Hematopoietic multipotent progenitor cell (in vitro differentiated cells): ENCODE results near the gene ATP11A. TPM values are rescaled to one million over a fixed set of nuclear protein-coding genes. Genes with fewer than 3 reads are reported as not detected.
A peak's percentile ranks its signal among the peaks of the same experiment; 100 is the strongest.

ENCODE experiments used
- DNase-seq, 3 donors: peaks; one replicate each; pipeline ENCODE4 v3.0.0-alpha.2; 2011 to 2015; ENCODE audit warnings: low read depth in 2 of 3, low spot score in 2 of 3
- total RNA-seq: library from RNA; depleted of rRNA; stranded (reverse); fragments of >200 nt; gene quantifications from one replicate; pipeline ENCODE4 v1.2.3, GENCODE V29; 2012

The ATP11A gene
- total RNA-seq, result 10.0 TPM

DNA sequence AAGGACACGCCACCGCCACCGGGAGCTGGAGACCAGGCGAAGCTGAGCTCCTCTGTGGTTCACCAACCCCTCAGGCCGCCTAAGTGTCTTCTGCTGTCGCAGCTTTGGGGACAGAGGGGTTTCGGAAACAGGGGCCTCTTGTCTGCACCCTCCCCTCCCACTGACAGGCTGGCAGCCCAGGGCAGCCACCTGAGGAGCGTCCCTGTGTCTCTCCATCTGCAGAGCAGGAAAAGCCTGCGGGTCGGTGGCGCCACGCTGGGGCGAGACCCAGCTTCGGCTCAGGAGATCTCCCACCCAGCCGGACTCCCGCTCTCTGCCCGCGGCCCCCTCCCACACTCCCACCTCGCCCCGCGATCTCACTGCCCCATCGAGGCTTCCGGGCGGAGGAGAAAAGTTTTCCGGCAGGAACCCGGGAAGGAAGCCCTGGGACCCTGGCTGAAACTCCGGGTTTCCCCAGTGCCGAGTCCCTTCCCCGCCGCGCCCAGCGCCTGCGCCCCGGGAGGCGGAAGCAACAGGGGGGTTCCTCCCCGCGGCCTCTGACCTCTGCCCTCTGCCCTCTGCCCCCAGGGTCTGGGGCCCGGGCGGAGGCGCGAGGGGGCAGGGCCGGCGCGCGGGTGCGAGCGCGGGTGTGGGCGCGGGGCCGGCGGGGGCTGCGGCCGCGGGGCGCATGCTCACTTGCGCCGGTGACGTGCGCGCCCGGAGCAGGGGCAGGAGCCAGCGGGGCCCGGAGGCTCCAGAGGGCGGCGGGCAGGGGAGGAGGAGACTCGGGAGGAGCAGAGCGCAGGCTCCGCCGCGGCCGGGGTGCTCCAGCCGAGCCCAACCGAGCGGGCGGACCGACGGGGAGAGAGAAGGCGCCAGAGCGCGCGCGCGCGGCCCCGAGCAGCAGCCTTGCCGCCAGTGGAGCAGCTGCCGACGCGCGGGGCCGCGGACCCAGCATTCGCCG lies at the start of gene ATP11A:
Gene ATP11A, plus strand, starts transcription at position 736 of the 943 bp plus-strand sequence. CDS start 379 bp downstream, outside the sequence.
- peak; percentile 61 to 78 (median 75) for DNase-seq

DNA sequence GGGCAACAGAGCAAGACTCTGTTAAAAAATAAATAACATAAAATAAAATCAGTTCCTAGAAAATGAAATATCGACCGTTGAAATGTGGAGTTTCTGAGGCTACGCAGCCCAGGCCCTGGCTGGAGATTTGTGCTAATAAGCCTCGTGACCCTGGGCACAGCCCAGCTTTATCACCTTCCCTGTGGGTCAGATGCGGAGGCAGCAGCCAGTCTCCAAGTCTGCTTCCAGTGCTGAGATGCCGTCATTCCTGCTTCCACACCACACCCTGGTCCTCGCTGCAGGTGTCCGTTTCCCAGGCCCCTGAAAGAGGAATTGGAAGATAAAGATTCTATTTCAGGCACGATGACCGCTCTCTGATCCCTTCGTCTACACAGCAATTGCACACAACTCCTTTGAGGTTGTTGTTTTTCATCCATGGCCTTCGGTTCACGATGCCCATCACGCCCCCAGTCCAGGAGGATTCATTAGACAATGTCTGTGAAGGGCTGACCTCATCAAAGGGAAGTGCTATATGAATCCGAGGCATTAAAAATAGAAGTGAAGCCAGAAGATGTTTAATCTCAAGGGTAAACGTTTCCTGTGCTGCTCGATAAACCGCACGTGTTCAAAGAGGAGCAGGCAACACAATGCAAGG lies 48.3 kb upstream of the ATP11A start:
- DNase-seq, result no peak

DNA sequence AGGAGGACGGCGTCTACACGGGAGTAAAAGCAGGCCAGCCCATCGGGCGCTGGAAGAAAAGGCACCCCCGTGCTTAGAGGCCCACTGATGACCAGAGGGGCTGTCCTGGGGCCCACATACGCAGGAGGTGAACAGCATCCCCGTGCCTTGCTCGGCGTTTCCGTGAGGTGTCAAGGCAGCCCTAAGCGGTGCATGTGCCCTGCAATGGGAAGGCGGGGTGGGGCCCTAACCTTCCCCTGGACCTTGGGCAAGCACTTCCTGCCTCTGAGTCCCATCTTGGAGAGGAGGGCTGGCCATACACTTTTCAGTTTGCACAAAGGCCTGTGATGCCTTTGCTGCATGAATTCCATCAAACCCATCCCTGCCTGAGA lies 47.8 kb upstream of the ATP11A start:
- no peak for DNase-seq

DNA sequence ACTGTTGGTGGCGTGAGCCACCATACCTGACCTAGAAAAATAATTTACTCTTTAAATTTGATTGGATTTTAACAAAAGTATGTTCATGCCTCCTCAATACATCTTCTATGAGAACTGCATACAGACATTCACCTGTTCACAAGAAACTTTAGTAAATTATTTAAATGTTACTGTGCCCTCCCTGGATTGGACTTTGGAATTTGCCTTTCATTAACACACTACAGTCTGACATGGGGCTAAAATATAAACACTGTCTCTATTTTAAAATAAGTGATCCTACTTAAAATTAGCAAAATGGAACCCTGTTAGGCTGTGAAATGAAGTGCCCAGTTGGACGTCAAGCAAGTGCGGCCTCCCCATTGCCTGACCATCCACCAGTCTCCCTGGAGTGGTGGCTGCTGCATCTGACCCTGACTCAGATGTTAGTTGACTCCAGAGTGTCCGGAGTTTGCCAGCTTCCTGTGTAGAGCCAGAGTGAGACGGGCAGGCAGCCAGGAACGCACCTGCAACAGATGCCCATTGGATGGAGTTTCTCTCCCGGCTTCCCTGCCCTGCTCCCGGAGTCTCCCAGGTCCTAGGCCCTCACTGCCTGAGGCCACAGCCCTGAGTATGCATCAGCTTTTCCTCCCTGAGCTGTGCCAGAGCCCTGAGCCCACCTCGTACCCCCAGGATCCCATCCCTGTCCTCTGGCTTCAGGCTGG lies 45.9 kb upstream of the ATP11A start:
- no peak for DNase-seq

DNA sequence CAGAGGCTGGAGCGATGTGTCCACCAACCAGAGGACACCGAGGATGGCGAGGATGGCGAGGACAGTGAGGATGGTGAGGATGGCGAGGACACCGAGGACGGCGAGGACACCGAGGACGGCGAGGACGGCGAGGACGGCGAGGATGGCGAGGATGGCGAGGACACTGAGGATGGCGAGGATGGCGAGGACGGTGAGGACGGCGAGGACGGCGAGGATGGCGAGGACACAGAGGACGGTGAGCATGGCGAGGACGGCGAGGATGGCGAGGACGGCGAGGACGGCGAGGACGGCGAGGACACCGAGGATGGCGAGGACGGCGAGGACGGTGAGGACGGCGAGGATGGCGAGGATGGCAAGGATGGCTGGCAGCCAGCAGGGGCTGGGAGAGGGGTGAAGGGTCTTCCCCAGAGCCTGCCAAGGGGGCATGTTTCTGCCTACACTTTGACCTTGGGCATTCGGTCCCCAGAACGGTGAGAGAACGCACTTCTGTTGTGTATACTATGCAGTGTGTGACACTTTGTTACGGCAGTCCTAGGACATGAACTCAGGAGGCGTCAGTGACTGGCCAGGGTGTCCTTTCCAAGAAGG lies 44.4 kb upstream of the ATP11A start:
- no peak for DNase-seq

DNA sequence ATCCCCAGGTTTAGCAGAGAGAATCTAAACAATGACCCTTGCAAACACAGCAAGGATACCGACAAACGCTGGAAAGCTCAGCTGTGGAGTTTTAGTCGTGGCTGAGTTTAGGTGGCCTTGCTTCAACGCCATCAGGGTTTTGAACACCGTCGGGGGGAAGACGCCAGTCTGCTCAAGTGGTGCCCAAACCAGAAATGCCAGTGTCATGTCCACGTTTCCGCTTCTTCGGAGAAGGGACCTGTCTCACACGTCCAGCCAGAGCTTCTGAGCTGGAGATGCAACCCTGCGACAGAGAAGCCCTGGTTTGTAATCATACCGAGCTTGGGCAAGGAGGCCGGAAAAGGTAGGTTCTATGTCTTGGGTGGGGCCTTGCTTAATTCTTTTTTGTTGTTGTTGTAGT lies 42.6 kb upstream of the ATP11A start:
- DNase-seq, result no peak

DNA sequence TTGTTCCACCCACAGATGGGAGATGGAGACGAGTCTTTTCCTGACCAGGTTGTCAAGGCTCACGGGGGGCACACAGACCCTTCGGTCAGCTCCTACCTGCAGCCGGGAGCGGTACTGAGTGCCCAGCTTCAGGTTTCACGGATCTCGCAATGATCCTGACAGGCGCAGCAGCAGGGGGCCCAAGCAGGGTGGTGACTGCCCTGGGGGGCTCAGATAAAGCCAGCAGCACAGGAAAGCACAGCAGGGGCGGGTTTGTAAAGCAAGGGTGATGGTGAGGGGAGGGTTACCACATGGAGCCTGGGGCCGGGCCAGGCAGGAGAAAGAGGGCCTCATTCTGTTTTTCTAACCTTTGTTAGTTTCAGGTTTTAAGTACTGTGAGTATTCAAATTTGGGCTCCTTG lies 41.7 kb upstream of the ATP11A start:
- DNase-seq, result no peak

DNA sequence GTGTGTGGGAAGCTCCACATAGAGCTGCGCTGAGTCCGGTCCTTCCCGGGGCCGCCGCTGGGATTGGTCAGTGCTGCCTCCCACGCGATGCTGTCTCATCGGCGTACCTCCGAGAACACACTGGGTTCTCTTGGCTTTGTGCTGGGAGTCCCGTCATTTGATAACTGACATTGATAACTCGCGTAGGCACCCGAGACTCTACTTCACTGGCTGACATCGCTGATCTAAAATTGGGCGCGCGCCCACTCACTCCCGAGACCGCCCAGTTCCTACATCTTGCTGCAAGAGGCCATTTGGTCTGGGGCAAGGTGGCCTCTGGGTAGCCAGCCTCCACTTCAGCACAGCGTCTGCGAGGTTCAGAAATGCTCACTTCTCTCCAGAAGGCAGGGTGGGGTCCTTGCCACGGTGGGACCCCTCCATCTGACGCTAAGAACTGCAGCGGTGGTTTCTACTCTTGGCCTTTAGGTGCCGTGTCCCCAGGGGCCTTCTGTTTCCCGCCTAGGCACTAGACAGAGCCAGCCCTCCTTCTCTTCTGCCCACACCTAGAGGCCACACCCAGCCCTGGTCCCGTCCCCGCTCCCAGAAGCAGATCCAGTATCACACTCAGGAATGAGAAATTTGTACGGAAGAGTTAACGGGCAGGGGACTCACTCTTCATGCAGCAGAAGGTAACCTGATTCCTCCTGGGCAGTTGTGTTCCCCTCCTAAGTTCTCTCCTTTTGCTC lies 40.7 kb upstream of the ATP11A start:
- DNase-seq, result no peak

DNA sequence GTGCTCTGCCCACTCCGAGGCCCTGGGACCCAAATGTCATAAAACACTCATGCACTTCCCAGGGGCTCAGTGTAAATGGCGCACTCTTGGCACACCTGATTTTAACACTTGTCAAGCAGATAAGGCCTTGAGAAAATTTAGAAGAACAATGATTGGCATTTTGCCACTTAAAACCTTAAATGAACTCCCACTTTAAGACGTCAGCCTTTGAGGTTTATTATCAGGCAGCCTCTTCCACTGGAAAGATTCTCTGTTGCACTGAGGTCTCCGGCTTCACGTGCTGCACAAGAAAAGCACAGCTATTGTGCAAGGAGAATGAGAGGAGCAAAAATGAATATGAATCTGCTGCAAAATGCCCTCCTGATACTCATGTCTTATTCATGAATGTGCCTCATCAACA lies 38.5 kb upstream of the ATP11A start:
- DNase-seq, result no peak

DNA sequence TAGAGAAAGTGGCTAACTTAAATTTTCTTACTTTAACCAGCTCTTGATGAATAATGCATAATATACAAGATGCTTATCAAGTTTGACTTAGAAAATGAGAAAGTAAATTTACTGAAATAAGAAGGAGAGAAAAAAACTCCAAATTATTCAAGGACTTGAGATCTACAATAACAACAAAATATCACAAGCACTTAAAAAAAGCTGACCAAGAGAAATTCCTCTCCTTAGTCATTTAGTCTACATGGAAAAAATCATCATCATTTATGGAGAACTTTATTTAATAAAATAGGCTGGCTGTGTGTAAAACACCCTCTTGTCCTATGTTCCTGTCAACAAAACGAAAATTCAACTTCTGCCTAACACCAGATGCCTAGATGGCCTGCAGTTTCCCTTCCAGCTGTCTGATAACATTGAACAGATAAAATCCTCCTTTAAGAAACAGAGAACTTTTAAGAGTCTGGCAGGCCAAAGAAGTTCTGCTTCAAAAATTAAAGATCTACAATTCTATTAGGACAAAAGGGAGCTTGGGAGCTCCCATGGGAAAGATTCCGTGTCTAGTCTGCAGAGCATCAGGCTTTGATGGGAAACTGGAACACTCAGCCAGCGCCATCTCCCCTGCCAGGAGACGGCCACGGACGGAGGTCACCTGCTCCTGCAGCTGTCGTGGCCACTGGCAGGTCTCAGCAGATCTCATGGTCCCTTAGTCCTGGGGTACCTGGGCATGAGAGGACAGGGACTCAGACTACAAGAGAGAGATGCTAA lies 37.9 kb upstream of the ATP11A start:
- DNase-seq, result no peak

DNA sequence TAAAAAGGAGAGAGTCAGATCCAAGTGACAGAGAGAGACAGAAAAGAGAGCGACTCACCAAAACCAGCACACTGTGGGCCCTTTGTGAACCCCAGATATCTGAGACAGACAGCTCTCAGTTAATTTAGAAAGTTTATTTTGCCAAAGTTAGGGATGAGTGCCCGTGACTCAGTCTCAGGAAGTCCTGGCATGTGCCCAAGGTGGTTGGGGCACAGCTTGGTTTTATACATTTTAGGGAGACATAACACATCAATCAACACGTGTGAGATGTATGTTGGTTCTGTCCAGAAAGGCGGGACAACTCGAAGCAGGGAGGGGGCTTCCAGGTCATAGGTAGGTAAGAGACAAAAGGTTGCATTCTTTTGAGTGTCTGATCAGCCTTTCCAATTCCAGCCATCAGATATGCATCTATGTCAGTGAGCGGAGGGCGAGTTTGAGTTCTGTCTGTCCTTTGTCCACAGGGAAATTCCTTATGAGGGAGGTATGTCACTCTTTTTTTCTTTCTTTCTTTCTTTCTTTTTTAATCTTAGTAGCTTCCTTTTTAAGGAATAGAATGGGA lies 37.2 kb upstream of the ATP11A start:
- DNase-seq, result no peak

DNA sequence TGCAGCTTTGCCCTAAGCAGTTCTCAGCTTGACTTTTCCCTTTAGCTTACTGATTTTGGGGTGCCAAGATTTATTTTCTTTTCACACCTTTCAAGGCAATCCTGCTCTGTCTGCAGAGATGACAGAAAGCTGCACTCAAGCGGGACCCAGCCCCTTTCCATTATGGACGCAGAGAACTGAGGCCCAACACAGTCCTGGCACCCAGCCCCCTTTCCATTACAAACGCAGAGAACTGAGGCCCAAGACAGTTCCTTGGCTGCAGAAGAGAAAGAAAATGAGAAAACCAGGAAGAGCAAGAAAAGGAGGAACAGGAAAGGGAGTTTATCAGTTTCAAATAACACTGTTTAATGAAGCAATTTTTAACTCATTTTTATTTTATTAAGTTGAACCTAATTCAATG lies 36.8 kb upstream of the ATP11A start:
- DNase-seq, result no peak

DNA sequence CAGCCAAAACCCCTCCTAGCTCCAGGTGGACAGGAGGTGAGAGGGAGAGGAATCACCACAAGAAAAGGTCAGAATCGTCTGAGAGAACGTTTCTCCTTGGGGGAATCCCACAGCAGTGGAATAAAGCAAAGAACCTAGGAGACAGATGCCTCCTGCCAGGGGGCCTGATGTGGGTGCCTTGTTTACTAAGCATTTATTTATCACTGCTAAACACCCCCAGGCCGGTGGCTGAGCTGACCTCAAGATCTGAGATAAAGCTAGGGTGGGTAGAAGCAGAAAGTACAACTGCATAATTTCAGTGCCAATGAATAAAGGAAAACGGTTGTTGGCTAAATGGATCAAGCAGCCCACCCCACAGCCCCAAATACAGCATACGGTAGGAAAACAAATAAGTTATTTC lies 33.9 kb upstream of the ATP11A start:
- no peak for DNase-seq

DNA sequence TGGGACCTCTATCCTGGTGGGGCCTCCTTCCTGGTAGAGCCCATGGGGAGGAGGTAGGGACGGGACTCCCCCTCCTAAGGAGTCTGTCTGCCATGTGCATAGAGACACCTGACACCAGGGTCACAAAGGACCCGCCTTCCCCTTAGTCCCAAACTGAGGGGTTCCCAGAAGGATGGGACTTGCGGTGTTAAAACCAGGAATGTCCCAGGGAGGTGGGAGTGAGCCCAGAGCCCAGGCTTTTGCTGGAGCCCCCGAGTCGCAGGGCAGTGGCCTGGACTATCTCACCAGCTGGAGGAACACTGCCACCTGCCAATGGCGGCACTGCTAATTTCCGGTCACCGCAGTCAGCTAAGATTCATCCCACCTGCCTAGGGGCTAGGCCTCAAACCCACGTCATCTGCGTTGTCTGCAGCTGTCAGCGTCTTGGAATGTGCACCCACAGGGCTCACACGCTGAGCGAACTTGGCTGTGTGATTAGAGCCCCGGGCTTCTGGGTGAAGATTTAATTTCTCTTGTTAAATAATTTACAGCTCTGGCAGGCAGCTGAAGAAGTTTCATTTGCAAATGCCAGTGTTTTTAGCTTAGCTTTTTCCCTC lies 31.9 kb upstream of the ATP11A start:
- DNase-seq, result no peak

DNA sequence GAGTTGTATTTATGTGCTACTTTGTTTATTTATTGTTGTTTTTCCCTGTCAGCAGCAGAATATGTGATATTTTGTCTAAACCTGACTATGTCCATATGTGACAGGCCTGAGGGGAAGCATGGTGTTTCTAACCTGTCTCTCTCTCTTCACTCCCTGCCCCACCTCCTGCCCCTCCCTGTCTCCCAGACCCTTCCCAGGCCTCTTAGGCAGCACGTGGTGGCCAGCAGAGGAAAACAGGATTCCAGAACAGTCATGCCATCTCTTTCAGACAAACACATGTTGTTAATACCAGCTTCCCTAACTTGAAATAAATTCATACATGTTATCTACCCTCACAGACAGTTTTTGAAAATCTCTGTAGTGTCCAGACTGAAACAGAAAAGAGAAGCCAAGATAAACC lies 31.0 kb upstream of the ATP11A start:
- DNase-seq, result no peak

DNA sequence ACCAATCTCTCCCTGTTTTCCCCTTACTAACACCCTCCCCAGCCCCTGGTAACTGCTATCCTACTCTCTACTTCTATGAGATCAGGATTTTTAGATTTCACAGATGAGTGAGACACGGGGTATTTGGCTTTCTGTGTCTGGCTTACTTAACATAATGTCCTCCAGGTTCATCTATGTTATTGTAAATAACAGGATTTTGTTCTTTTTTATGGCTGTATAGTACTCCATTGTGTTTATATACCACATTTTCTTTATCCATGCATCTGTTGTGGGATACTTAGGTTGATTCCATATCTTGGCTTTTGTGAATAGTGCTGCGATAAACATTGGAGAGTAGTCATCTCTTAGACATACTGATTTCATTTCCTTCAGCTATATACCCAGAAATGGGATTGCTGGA lies 28.5 kb upstream of the ATP11A start:
- DNase-seq, result no peak

DNA sequence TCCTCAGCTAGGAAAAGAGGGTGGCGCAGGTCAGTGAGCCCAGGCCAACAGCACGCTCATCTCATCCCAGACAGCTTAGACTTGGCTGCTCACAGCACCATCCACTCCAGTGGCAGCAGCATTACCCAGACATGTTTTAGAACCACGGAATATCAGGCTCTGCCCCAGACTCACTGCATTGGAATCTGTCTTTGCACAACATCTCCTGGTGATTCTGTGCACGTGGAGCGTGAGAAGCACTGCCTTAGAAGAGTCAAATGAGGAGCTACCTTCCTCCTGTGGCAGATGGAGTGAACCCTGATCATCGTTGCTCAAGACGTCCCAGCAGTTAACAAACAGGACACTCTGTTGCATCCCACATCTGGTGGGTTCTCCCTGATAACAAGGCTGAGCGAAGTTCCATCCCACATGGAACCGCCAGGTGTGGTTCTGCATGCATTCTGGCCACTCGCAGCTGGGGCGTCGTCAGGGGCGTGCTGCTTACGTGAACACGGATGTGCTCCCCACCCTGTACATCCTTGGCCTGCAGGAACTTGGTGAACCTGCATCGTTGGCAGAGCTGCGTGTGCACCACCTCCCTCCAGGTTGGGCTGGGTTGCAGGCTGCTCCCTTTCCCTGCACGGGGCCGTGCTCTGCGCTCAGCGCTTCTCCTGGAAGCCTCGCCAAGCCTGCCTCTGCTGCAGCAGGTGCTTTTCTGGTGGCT lies 25.2 kb upstream of the ATP11A start:
- no peak for DNase-seq

DNA sequence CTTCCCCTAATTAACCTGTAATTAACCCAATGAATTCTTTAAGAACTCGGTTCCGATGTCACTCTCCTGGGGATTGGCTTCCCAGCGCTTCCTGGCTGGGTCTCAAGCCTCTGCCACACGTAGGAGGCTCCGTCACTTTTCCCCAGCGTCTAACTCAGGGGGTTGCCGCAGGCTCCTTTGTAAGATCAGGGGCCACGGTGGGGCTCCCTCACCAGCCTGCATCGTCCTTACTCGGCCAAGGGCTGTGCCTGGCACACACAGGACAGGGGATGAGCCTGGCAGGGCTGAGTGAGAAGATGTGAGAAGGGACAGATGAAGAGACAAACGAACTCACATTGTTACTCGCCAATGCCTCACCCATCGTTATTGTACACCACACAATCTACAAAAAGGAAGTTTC lies 20.9 kb upstream of the ATP11A start:
- no peak for DNase-seq
